KMS-11 (cell line): ENCODE data around the gene ZNF8.
"Not testable (repeated sequence)": the region's sequence is repeated elsewhere in the genome, so short reads cannot be mapped to it uniquely, and the experiment has no call there.

Source experiments
- H2AFZ ChIP-seq: fragments of 200-600 bp; sonication (generic); 2 replicates; pipeline ENCODE4 v1.6.1; 2016; ENCODE audit warnings: antibody characterized with exemption, mixed run types, low read depth
- H3K27ac ChIP-seq: fragments of 200-600 bp; sonication (generic); 2 replicates; pipeline ENCODE4 v1.6.1; 2016; ENCODE audit warnings: mild to moderate bottlenecking, mixed run types
- H3K27me3 ChIP-seq: fragments of 200-600 bp; sonication (generic); 2 replicates; pipeline ENCODE4 v1.6.1; 2017; ENCODE audit warnings: mild to moderate bottlenecking, low read depth, mixed run types, moderate library complexity; ENCODE audit not compliant: insufficient read depth
- H3K36me3 ChIP-seq: fragments of 200-600 bp; sonication (generic); 2 replicates; pipeline ENCODE4 v1.6.1; 2017; ENCODE audit warnings: mild to moderate bottlenecking, mixed run types; ENCODE audit not compliant: insufficient read depth
- H3K4me1 ChIP-seq: fragments of 200-600 bp; sonication (generic); 2 replicates; pipeline ENCODE4 v1.6.1; 2016; ENCODE audit warnings: mild to moderate bottlenecking, low read depth, mixed run types; ENCODE audit not compliant: poor library complexity, severe bottlenecking
- H3K4me2 ChIP-seq: fragments of 200-600 bp; sonication (generic); 2 replicates; pipeline ENCODE4 v1.7.0; 2016; ENCODE audit warnings: mild to moderate bottlenecking, mixed run types
- H3K4me3 ChIP-seq: fragments of 200-600 bp; sonication (generic); IDR thresholded peaks from 2 replicates; pipeline ENCODE4 v1.6.1; 2017; ENCODE audit warnings: low read depth, low read length, mixed read lengths; ENCODE audit not compliant: insufficient read depth
- H3K79me2 ChIP-seq: fragments of 200-600 bp; sonication (generic); 2 replicates; pipeline ENCODE4 v1.6.1; 2016; ENCODE audit warnings: low read depth, mixed run types; ENCODE audit not compliant: insufficient read depth
- H3K9ac ChIP-seq: fragments of 200-600 bp; sonication (generic); 2 replicates; pipeline ENCODE4 v1.6.1; 2016; ENCODE audit warnings: mild to moderate bottlenecking, mixed run types
- H4K20me1 ChIP-seq: fragments of 200-600 bp; sonication (generic); 2 replicates; pipeline ENCODE4 v1.6.1; 2016; ENCODE audit warnings: mild to moderate bottlenecking, mixed run types; ENCODE audit not compliant: insufficient read depth
- CTCF ChIP-seq: fragments of 200-600 bp; sonication (generic); conservative IDR thresholded peaks from 2 replicates; pipeline ENCODE4 v1.6.1; 2017; ENCODE audit warnings: low read depth, mild to moderate bottlenecking, antibody characterized with exemption, low read length, moderate library complexity, mixed read lengths

The ZNF8 gene

GRCh38 chr19:58305065-58305931 lies 26.5 kb downstream of the ZNF8 start, which contains the start of gene ERVK3-1:
Gene ERVK3-1, plus strand, starts transcription at chr19:58305377. Its CDS starts 6,792 bp downstream, at chr19:58312169.
- peak within 1 kb of the TSS; percentile 38; the same call in 1 of the 2 replicates for H3K27ac ChIP-seq
- peaks cover 18% of the 10 kb centered on the region; the same call in 1 of the 2 replicates for H3K36me3 ChIP-seq
- H4K20me1 ChIP-seq: no peaks in the 10 kb centered on the region
- peaks cover 10% of the 10 kb centered on the region for H3K4me1 ChIP-seq
- no peaks in the 10 kb centered on the region for H3K27me3 ChIP-seq
- H2AFZ ChIP-seq: peak within 1 kb of the TSS; percentile 59
- H3K4me3 ChIP-seq: no peak within 1 kb of the TSS
- peaks cover 7% of the 10 kb centered on the region; the same call in 1 of the 2 replicates for H3K79me2 ChIP-seq
- no peak for TF ChIP-seq CTCF
- peak within 1 kb of the TSS; percentile 62 for H3K9ac ChIP-seq
- peak within 1 kb of the TSS; percentile 82 for H3K4me2 ChIP-seq

- Histone ChIP-seq H2AFZ (peak overlapping the region; percentile 59; the same call in 1 of the 2 replicates), H3K4me1 (peaks cover 10% of the 10 kb centered on the region), H3K36me3 (peaks cover 18% of the 10 kb centered on the region; the same call in 1 of the 2 replicates), H3K27me3 (no peaks in the 10 kb centered on the region), H3K79me2 (peaks cover 7% of the 10 kb centered on the region; the same call in 1 of the 2 replicates), H3K9ac (peak overlapping the region; percentile 62; the same call in 1 of the 2 replicates), H3K27ac (no peak overlapping the region; the same call in 1 of the 2 replicates), H4K20me1 (no peaks in the 10 kb centered on the region), H3K4me2 (peak overlapping the region; percentile 82), H3K4me3 (no peak overlapping the region)
- TF ChIP-seq CTCF: no peak
These were observed 27.2 kb downstream of the ZNF8 start for GRCh38 chr19:58305932-58306323.

GRCh38 chr19:58307736-58308135 lies 29.0 kb downstream of the ZNF8 start:
- Histone ChIP-seq H3K9ac (no peak overlapping the region), H3K4me2 (no peak overlapping the region), H3K4me1 (peaks cover 10% of the 10 kb centered on the region), H4K20me1 (no peaks in the 10 kb centered on the region), H3K36me3 (peaks cover 24% of the 10 kb centered on the region; the same call in 1 of the 2 replicates), H3K4me3 (no peak overlapping the region), H2AFZ (no peak overlapping the region), H3K27me3 (no peaks in the 10 kb centered on the region), H3K27ac (no peak overlapping the region), H3K79me2 (peaks cover 7% of the 10 kb centered on the region; the same call in 1 of the 2 replicates)
- no peak for TF ChIP-seq CTCF

GRCh38 chr19:58310685-58311084 lies 31.9 kb downstream of the ZNF8 start:
- not testable (repeated sequence) for H3K79me2 ChIP-seq, H3K9ac ChIP-seq, H4K20me1 ChIP-seq, H3K4me3 ChIP-seq, H3K27ac ChIP-seq, H2AFZ ChIP-seq, H3K27me3 ChIP-seq, H3K4me2 ChIP-seq
- H3K36me3 ChIP-seq: peaks cover 27% of the 10 kb centered on the region; the same call in 1 of the 2 replicates
- H3K4me1 ChIP-seq: peaks cover 10% of the 10 kb centered on the region
